NCI-H146 (cell line): ENCODE results near the gene PRAMEF13.
"Not testable (repeated sequence)": the region's sequence is repeated elsewhere in the genome, so short reads cannot be mapped to it uniquely, and the experiment has no call there.

ENCODE experiments used
- DNase-seq: peaks from one replicate; lab custom pipeline; 2025; lab: John Stamatoyannopoulos, UW

The PRAMEF13 gene, protein sequence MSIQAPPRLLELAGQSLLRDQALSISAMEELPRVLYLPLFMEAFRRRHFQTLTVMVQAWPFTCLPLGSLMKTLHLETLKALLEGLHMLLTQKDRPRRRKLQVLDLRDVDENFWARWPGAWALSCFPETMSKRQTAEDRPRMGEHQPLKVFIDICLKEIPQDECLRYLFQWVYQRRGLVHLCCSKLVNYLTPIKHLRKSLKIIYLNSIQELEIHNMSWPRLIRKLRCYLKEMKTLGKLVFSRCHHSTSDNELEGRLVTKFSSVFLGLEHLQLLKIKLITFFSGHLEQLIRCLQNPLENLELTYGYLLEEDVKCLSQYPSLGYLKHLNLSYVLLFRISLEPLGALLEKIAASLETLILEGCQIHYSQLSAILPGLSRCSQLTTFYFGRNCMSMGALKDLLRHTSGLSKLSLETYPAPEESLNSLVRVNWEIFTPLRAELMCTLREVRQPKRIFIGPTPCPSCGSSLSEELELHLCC

DNA sequence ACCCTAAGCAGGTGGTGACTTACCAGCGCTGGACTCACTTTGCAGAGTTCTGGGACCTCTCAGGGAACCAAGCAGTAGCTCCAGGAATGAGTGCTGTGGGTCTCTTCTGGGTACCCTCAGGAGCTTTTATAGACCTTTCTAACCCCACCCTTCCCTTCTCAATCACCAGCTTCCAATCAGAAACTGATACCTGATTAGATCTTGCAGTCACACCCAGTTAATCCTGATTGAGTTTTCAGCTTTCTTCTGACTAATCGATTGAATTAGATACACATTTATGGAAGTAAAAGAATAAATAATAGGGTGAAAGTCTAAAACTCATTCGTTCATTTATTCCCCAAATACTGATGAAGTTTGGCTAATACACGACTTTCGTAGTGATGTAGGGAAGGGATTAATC is at the start of gene PRAMEF13:
TSS of gene PRAMEF13 (minus strand) at position 101 of the 400 bp plus-strand sequence. CDS start 1,820 bp downstream, outside the sequence.
- not testable (repeated sequence) for DNase-seq

DNA sequence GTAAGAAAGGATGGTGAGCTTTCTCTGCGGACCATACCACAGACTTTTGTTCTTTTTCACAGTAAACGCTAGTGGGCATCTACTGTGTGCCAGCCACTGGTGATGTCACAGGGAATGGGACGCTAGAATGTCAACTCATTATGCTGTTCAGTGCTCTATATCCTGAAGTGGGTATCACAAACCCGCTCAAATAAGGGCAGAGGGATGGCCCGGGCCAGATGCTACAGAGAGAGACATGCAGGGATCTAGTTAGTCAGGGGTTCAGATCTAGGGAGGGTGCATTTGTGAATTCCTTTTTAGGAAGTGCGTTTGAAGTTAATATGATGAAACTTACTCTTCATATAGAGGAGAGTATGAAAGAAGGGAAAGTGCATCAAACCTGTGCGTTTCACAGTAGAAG is 45.9 kb upstream of the PRAMEF13 start:
- DNase-seq = not testable (repeated sequence)

DNA sequence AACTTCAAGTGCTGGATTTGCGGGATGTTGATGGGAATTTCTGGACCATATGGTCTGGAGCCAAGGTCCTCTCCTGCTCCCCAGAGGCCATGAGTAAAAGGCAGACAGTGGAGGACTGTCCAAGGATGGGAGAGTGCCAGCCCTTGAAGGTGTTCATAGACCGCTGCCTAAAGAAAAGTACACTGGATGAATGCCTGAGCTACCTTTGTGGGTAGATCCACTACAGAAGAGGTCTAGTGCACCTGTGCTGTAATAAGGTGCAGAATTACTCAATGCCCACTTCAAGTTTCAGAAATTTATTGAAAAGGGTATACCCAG is 45.3 kb upstream of the PRAMEF13 start:
- not testable (repeated sequence) for DNase-seq

DNA sequence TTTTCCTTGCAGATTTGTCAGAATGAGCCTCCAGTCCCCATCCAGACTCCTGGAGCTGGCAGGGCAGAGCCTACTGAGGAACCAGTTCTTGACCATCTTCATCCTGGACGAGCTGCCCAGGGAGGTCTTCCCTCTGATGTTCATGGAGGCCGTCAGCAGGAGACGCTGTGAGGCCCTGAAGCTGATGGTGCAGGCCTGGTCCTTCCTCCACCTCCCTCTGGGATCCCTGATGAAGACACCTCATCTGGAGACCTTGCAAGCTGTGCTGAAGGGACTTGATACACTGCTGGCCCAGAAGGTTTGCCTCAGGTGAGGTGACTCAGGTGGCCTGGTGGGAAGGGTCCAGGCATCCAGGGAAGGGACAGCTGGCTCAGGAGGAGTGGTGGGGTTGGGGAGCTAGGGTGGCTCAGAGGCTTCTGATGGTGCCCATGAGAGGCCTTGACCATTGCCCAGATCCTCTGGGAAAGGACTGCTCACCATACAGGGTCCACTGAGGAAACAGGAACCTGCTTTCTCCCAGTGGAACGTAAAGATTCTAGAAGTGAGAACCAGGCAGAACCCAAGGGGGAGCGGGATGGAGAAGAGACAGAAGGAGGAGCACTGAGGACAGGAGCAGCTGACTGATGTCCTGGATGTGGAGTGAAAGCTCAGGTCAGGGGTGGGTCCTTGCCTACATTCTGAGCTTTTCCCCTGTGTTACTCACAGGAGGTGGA is 44.8 kb upstream of the PRAMEF13 start:
- DNase-seq = not testable (repeated sequence)

DNA sequence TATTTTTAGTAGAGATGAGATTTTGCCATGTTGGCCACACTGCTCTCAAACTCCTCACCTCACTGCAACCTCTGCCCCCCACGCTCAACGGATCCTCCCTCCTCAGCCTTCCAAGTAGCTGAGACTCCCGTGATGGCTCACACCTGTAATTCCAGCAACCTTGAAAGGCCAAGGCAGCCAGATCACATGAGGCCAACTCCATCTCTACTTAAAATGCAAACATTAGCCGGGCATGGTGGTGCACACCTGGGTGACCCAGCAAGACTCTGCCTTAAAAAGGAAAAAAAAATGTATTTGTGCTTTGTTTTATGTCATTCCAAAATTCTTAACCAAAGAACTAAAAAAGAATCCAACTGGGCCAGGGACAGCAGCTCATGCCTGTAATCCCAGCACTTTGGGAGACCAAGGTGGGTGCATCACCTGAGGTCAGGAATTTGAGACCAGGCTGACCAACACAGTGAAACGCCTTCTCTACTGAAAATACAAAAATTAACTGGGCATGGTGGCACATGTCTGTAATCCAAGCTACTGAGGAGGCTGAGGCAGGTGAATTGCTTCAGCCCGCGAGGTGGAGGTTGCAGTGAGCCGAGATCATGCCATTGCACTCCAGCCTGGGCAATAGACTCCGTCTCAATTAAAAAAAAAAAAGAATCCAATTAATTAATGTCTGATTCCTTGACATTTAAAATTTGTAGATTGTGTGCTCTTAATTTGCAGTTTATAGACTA is 42.5 kb upstream of the PRAMEF13 start:
- DNase-seq = not testable (repeated sequence)

DNA sequence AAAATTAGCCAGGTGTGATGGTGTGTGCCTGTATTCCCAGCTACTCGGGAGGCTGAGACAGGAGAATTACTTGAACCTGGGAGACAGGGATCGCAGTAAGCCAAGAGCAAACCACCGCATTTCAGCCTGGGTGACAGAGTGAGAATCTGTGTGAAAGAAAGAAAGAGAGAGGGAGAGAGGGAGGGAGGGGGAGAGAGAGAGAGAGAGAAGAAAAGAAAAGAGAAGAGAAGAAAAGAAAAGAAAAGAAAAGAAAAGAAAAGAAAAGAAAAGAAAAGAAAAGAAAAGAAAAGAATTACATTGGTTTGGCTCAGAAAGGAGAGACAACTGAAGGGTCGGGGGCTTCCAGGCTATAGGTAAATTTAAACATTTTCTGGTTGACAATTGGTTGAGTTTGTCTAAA is 38.4 kb upstream of the PRAMEF13 start:
- DNase-seq = not testable (repeated sequence)

DNA sequence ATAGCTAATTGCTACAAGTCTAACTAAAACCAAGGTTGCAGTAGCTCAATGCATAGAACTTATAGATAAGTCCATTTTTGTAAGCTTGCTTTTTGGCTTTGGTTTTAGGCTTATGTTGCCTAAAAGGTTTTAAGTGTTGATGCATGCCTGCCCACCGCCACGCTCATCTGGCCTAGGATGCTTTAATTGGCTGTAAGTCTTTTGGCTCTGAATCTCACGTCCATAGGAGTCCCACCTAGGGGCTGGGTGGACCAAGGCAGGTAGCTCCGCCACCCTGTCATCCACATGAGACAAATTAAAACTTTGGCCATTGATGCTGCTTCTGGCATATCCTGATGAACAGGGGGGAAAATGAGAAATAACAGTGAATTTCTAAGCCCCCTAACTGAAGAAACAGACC is 36.4 kb upstream of the PRAMEF13 start:
- DNase-seq = not testable (repeated sequence)

DNA sequence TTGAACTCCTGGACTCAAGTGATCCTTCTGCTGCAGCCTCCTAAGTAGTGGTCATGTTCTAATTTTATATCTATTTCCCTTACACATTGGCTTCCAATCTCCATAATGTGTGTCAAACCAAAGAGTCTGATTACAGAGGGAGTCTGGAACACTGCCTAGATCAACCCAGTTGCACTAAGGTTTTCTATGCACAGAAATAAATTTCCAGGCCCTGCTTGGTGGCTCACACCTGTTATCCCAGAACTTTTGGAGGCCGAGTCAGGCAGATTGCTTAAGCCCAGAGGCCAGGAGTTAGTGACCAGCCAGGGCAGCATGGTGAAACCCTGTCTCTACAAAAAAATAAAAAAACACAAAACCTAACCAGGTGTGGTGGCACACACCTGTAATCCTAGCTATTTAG is 32.8 kb upstream of the PRAMEF13 start:
- not testable (repeated sequence) for DNase-seq

DNA sequence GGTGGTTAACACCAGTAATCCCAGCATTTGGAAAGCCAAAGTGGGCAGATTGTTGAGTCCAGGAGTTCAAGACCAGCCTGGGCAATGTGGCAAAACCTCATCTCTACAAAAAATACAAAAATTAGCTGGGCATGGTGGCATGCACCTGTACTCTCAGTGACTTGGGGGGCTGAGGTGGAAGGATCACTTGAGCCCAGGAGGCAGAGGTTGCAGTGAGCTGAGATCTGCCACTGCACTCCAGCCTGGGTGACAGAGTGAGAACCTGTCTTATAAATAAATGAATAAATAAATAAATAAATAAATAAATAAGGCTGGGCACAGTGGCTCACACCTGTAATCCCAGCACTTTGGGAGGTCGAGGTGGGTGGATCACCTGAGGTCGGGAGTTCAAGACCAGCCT is 30.8 kb upstream of the PRAMEF13 start:
- not testable (repeated sequence) for DNase-seq

DNA sequence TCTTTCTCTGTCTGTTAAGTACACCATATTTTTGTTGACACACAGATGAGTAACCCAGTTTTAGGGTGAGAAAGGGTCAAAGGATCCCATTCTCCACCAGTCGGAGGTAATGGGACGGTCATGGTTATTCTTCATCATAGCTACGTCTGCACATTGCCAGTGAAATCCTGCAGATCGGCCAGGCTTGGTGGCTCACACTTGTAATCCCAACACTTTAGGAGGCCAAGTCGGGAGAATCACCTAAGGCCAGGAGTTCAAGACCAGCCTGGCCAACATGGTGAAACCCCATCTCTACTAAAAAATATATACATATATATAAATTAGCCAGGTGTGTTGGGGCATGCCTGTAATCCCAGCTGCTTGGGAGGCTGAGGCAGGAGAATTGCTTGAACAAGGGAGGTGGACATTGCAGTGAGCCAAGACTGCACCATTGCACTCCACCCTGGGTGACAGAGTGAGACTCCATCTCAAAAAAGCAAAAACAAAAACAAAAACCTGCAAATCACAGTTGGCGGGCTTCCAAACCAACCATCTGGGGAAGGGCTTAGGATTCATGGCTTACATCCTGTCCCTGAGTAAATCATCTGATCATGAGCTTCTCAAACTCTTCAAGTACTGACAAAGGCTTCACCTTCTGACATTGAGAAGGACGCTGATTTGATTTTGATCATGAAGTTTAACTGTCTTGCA is 30.0 kb upstream of the PRAMEF13 start:
- DNase-seq = not testable (repeated sequence)

DNA sequence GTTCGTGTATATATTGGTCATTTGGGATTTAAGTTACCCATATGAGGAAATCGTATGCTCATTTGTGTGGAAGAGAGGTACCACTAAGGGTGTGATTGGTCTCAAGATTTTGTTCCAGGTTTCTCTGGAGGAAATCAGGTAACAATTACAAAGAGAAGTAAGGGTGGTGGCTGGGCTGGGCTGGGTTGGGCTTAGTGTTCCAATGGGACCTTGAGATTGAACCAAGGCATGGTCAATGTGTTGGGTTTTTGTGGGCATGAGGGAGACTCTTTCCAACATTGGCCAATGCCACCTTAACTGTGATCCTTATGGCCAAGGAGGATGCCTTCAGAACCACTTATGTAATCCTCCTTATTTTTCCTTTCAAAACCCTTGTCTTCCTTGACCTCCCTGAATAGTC is 29.4 kb upstream of the PRAMEF13 start:
- not testable (repeated sequence) for DNase-seq

DNA sequence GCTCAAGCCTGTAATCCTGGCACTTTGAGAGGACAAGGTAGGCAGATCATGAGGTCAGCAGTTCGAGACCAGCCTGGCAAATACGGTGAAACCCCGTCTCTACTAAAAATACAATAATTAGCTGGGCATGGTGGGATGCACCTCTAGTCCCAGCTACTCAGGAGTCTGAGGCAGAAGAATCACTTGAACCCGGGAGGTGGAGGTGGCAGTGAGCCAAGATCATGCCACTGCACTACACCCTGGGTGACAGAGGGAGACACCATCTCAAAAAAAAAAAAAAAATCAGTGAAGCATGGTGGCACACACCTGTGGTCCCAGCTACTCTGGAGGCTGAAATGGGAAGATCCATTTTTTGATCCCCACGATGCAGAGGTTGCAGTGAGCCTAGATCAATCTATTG is 28.9 kb upstream of the PRAMEF13 start:
- not testable (repeated sequence) for DNase-seq

DNA sequence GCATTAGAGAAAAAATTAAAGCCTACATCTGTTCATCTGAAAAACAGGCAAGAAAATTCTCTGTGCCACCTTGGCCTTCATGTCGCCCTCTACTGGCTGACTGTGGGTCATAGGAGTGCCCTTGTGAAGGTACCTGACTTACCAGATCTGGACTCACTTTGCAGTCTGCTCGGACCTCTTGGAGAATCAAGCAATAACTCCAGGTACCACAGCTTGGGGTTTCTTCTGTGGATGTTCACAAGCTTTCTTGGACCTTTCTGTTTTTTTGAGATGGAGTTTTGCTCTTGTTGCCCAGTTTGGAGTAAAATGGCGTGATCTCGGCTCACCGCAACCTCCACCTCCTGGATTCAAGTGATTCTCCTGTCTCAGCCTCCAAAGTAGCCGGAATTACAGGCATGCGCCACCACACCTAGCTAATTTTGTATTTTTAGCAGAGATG is 27.2 kb upstream of the PRAMEF13 start:
- no peak for DNase-seq

DNA sequence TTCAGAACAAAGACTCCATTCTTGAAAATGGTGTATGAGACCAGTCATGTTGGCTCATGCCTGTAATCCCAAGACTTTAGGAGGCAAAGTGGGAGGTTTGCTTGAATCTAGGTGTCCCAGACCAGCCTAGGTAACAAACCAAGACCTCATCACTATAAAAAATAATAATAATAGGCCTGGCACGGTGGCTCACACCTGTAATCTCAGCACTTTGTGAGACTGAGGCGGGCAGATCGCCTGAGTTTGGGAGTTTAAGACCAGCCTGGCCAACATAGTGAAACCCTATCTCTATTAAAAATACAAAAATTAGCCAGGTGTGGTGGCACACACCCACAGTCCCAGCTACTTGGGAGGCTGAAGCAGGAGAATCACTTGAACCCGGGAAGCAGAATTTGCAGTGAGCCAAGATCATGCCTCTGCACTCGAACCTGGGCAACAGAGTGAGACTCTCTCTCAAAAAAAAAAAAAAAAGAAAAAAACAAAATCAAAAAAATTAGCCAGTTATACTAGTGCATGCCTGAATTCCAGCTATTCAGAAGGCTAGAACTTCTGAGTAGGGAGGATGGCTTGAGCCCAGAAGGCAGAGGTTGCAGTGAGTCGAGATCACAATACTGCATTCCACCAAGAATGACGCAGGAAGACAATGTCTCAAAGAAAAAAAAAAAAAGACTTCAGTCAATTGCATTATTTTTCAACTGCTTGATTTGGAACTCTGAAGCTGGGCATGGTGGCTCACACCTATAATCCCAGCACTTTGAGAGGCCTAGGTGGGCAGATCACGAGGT is 26.3 kb upstream of the PRAMEF13 start:
- DNase-seq = not testable (repeated sequence)

DNA sequence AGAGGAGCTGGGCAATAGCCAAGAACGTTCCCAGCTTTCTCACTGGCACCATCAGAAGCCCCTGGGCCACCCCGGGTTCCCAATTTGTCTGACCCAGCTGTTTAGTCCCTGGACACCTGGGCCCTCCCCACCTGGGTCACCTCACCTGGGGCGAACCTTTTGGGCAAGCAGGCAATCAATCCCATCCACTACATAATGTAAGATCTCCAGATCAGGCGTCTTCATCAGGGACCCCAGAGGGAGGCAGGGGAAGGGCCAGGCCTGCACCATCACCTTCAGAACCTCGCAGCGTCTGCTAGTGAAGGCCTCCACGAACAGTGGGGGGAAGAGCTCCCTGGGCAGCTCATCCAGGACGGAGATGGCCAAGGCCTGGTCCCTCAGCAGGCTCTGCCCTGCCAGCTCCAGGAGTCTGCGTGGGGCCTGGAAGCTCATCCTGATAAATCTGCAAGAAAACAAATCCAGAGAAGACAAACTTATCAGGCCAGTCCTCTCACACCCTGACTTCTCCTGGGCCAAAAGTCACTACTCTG is 24.5 kb upstream of the PRAMEF13 start, which contains the start of gene PRAMEF18:
TSS of gene PRAMEF18 (minus strand) at position 480 of the 530 bp plus-strand sequence. CDS start at position 432, 48 bp downstream.
- not testable (repeated sequence) for DNase-seq

DNA sequence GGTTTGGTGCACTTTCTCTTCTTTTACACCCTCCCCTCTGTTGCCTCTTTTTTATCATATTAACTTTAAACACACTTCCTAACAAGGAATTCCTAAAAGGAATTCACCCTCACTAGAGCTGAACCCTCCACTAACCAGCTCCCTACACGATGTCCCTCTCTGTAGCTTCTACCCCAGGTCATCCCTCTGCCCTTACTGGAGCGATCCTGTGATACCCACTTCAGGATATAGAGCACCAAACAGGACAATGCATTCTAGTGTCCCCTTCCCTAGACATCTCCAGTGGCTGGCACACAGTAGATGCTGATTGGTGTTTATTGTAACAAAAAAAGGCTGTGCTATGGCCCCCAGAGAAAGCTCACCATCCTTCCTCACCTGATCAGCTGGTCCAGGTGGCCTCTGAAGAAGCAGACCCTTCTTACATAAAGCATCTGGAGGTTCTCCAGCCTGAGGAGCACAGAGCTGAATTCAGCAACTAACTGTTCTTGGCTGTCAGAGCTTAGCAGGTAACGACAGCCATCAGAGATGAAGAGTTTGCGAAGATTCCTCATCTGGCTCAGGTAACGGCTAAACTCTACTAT is 23.4 kb upstream of the PRAMEF13 start:
- no peak for DNase-seq

DNA sequence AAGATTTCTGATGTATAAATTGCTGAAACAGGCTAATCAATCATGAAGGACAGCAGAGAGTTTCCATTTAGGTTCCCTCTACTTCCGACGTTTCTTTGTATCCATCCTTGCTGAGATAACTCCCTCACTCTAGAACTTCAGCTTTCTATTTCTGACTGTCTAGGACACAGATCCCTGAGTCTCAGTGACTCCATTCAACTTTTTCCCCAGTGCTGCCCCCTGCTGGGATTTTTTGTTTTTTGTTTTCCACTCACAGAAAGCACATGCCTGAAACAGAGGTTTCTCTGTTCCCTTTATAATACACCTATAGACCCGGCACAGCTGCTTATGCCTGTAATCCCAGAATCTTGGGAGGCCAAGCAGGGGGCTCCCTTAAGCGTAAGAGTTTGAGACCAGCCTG is 21.6 kb upstream of the PRAMEF13 start:
- not testable (repeated sequence) for DNase-seq

DNA sequence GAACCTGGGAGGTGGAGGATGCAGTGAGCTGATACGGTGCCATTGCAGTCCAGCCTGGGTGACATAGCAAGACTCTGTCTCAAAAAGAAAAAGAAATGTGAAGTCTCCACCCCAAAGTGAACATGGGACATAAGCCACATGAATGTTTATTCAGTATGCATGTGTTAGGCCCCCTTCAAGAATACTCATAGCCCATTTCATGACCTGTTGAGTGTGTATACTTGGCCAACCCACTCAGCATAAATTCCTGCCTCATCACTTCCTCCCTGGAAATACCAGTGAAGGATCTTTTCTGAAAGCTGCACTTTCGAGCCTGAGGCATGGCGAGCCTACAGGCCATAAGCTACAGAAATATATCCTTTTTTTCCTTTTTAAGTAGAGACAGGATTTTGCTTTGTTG is 18.0 kb upstream of the PRAMEF13 start:
- DNase-seq = not testable (repeated sequence)

DNA sequence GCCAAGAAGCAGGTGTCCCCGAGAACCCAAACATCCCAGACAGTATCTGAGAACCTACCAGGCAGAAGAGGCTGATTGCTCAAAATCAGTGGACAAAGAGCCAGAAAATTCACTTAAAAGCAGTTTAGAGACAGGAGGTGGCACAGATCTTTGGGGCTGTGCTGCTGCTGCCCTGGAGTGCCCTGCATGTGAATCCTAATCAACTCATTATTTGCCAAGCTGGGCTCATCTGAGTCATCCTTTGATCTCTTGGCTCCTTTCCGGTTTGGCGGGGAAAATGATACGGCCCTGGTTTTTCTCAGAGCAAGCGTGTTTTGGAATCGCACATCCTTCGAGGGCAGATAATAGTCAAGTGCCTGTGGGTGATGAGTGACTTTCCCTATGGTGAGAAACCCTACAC is 15.4 kb upstream of the PRAMEF13 start:
- not testable (repeated sequence) for DNase-seq

DNA sequence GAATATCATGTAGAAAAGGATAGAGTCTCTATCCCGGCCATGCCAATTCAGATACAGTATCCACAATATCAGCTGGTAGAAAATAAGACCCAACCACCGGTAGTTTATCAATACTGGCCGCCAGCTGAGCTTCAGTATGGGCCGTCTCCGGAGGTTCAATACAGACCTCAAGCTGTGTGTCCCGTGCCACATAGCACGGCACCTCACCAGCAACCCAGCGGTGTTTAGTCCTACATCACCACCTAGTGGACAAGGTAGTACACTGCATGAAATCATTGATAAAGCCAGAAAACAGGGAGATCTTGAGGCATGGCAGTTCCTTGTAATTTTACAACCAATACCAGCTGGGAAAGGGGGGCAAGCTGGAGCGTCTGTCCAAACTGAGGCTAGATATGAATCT is 7.5 kb upstream of the PRAMEF13 start:
- not testable (repeated sequence) for DNase-seq
